ENCODE data around the gene SLC2A9.

SLC2A9 gene

DNA sequence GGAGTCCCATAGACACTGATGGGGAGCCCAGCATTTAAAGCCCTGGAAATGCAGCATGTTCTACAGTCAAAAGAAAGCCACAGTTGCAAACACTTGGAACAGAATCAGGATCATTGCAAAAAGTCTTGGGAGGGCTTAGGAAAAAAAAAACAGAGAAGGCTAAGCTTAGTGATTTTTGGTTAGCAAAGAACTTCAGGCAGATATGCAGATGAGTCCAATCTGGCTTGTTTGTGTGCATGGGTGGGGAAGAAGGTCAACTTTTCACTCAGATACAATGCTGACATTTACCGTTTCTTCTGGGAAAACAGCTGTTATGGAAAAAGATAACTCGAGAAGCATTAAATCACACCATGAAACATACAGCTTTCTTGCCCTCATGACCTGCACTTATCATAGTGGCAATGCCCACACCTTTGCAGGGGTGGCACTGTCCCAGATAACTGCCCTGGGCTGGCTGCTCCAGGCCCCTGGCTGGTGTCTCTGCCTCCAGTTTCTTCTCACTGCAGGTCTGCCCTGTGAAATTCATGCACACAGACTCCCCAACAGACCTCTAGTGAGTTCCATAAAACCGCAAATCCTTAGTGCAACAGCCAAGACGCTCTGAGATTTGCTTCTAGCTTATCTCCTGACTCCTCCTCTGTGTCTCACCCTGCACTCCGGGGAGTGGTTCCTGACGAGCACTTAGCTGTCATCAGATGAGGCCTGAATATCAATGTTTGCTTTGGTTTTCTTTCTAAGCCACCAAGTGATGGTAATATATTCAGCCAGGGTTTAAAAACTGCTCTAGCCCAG is 140.7 kb downstream of the SLC2A9 start:
- no peak for DNase-seq

DNA sequence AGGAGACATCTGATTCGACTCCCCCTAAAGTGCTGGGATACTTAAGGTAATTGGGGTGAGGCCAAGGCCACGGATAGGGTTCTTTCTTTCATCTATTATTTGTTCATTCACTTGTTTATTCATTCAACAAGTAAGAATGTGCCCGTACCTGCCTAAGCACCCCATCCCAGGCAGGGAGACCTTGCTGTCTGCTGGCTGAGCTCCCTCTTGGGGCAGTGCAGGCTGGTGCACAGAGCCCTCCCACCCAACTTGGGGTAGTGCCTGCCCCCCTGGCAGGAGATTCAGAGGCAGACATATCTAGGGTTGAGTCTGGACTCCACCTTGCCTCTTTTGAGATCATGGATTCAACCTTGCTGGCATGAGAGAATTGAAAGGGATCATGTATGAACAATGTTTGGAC is 144.2 kb downstream of the SLC2A9 start:
- no peak for DNase-seq

DNA sequence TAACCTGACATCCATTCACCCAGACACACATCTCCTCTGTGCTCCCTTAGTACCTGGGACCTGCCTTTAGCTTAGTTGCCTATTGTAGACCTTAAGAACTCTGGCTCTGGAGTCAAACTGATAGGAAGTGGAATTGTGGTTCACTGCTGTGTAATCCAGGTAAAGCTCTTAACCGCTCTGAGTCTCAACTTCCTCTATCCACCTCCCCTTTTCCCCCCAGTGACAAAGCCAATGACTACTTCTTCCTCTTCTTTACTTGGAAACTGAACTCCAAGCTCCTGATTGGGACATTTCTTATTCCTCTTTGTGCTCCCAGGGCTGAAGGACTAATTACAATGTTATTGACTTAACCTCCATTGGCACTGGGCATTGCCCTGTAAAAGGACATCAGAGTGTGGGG is 145.8 kb downstream of the SLC2A9 start:
- no peak for DNase-seq

DNA sequence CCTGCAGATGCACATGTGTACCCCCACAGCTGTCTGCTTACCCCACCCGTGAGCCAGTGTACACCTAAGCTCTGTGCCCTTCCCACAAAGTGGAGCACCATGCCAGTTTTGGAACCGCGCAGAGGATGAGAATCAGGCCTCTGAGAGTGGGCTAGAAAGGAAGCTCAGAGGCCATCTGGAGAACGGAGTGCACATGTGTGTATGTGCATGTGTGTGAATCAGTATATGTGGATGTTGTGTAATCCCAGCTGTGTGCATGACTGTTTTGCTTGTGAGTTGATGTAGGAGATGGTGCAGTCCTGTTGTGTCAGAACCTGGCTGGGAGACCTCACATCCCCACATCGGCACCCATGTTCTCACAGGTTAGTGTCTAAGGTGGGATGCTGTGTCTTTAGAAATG is 146.9 kb downstream of the SLC2A9 start:
- no peak for DNase-seq

DNA sequence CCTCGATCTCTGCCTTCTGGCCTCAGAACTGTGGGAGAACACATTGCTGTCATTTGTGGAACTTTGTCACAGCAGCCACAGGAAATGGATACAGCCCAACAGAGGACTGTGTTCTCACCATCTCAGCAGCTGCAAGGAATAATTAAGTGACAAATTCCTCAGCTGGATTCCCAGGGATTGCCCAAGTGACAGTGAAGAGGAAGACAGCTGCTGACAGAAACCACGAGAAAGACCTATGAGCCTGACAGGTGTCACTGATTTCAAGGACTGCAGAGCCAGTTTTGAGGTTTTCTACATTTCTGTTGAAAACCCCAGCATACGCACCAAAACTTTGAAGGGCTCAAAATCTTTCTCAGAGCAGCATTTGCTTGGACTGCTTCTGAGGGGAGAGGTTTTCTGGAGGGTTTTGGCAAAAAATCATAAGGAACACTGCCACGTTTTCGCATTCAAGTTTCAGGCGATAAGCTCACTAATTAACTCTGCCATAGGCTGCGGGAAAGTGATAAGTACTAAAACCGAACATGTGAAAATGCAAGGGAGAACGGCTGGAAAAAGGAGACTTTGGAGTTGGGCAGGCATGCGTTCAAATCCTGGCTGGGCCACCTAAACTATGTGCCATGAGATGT is 151.0 kb downstream of the SLC2A9 start:
- DNase-seq, result no peak

DNA sequence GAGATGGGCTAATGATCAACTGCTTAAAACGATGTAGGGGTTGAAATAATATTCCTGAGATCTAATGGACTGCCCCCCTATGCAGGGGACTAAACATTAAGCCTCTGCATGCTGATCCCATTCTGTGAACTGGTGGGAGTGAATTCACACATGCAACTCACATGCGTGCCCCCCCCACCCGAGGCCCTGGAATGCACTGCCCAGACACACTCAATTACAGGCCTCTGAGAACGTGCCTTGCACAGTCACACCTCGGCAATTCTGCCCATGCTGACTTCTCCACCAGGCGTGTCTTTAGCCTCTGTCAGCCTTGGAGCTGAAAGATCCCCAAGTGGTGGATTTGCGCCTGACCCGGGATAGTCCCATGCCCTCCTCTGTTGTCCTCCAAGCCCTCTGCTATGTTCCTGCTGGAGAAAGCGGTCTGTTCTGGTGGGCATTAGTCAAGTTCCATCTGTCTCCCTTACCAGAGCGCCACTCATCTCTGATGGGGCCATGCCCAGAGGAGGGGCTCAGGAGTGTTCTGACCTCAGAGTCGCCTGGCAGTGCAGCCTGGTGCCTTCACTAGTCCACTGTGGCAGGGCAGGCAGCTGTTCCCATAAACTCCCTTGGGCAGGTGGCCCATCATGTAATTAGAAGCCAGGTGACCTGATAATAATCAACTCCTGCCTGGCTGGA is 153.4 kb downstream of the SLC2A9 start:
- DNase-seq, result no peak

DNA sequence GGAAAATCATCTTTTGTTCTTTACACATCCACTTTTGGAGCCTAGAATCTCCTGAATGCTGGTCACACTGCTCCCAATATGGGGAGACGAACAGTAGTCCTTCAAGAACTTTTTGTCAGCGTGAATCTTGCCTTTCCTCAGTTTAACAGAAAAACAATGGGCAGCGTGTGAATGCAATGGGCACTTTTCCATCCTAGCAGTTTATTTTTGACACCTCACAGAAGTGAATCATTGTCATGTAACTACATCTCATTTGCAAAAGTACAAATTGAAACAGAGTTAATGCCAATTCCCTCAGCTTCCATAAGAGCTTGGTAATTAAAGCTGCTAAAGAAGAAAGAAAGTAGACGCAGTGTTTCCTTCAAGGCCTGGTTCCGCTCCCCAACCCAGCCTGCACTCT is 154.4 kb downstream of the SLC2A9 start:
- no peak for DNase-seq

DNA sequence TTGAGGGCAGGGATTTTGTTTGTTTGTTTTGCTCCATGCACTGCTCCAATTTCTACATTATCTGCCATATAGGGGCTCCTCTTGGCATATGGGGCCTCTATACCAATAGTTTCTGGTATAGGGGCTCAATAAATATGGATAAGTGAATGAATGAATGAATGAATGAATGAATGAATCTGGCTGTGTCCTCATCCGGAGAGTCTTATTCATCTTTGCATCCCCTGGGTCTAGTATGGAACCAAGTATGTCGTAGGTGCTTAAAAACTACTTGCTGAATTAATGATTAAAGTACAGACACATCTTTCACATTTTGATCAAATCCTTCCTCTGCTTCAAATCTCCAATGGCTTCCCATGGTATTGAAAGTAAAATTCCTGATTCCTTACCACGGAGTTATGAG is 159.7 kb downstream of the SLC2A9 start:
- DNase-seq, result no peak

DNA sequence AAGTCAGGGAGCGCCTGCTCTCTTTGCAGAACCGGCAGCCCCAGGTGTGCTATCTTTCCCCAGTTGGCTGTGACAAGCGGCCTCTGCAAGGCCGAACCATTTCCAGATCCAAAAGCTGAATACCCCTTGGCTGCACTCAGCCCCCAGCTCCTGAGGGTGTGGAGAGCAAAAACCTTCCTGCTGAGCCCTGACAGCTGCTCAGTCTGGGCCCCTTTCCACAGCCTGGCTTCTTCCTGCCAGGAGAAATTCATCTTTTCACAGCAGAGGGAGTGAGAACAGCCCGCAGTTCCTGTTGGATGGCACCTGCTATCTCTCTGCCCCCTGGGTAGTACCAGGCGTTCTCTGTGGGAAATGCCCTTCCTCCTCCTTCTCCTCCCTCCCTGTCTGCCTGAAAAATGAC is 161.5 kb downstream of the SLC2A9 start:
- no peak for DNase-seq

DNA sequence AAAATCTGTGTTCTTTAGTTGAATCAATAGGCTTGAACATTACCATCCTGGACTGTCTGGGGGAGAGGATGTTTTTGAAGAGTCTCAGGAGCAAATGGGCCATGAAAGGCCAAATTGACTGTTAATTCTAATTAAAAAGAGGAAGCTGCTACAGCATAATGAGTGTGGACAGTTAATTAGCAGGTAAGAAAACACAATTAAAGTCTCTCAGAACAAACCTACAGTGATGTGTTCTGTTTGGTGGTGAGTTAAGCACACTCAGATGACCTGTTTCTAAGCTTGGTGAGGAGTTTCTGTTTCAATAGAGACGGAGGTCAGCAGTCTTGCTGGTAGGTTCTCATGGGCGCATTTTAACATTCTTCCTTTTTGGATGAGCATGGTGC is 171.8 kb downstream of the SLC2A9 start:
- DNase-seq, result no peak

DNA sequence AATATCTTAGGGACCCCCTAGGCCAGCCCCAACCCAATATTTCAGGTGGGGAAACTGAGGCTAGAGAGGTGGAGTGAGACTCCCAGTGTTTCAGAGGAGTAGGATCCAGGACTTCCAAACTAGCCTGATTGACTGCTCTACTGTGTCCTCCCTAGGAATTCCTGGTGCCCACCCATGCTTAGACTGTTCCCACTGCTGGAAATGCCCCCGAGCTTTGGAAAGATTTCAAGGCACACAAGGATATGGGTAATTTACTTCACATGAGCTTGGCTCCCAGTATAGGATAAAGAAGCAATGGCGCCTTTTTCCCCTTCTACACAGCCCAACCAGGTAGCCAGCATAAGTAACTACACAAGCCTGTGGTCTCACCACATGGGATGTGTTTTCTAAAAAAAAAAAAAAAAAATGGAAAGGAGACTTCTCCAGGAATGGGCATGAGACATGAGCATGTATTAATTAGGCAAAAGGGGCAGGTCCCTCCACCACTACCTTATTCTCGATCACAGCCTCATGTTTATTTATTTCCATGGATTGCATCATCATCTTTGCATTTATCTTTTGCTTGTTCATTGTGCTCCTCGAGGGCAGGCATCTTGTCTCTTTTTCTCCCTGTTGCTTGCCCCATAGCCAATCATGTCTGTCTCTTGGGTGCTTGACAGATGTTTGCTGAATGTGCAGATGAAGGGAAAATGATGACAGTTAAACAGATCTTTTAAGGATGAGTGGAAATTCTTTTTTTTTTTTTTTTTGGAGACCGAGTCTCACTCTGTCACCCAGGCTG is 173.1 kb downstream of the SLC2A9 start:
- no peak for DNase-seq

DNA sequence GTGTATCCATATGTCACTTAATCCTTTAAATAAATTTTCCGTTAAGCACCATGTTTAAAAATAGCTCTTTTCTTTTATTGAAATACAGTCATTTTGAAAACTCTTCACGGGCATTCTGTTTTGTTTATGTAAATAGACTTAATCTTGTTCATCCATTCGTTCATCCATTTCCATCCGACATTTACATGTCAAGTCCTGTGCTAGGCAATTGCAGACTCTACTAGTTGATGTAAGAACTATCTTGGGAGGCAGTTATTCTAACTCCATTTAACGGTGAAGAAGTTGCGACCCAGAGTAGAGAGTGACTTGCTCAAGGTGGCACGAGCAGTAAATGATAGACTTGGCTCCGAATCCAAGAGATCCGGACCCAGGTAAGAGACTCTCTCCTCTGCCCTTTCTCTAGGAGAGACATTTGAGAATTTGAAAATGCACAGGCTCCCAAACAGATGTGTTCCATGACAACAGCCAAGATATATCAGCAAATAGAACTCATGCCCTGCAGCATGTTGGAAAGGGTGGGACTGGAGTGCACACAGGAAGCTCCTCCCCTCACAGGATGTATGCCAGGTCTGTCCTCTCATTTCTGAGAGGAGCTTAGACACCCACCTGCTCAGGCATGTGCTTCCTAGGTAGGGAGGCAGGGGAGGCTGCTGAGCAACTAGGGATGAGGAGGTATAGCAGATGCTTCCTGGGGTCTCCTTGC is 175.4 kb downstream of the SLC2A9 start:
- DNase-seq, result no peak

DNA sequence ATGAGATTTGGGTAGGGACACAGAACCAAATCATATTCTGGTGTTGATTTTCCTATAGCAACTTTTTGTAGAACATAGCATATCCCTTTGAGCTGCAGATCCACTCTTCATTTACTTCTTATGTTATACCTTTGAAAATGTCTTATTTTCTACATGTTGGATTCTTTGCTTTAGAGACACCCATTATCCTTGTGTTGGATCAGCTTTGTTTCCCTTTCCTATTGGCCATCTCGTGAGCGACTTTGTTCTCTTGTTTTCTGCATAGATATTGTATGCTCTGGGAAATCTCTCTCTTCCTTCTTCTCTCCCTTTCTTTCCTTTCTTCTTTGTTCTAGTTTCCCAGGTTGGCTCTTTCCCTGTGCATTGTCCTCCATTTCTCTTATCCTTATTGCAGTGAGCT is 180.2 kb downstream of the SLC2A9 start:
- no peak for DNase-seq

DNA sequence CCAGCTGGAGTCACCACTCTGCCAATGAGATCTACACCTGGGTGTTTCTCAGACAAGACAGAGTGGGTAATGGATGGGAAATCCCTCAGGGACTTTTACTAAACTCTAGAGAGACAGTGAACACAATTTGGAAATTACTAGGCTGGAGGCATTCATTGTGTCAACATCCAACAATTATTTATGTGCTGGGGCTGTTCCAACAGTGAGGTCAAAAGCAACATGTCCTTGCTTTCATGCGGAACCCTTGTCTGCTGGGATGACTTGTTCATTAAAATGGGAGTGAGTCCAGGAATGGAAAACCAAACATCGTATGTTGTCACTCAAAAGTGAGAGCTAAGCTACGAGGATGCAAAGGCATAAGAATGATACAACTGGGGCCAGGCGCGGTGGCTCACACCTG is 185.9 kb downstream of the SLC2A9 start:
- DNase-seq, result no peak

DNA sequence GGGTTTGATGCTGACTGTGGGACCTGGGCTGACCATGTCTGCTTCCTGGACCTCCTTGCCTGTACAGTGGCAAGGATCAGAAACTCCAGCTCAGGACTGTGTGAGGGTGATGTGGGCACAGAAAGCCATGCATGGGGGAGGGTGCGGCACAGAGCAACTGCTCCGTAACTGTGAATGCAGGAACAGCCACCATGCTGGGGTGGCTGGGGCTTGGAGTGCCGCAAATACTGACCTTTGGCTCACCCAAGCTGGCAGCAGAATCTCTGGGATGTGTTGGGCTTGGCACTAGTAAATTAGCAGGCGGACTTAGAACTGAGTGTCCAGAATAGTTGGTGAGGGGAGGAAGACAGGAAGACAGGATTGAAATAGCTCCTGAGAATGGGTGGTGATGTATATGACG is 187.9 kb downstream of the SLC2A9 start:
- no peak for DNase-seq

DNA sequence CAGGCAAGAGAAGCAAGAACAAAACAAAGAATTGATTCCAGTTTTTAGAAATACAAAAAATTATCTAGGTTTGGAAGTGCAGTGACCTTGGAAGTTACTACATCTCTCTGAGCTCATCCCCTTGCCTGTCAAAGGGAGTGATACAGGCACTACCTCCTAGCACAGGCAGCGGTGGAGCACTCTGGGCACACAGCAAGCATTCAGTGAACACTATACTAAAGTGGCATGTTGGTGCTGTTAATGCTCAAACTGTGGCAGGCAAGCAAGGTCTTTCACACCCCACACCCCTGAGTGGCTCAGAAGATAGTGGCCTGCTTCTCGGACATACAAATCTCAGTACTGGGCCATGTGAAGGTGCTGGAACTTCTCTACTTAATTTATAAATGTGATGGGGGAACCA is 188.7 kb downstream of the SLC2A9 start:
- DNase-seq, result no peak

DNA sequence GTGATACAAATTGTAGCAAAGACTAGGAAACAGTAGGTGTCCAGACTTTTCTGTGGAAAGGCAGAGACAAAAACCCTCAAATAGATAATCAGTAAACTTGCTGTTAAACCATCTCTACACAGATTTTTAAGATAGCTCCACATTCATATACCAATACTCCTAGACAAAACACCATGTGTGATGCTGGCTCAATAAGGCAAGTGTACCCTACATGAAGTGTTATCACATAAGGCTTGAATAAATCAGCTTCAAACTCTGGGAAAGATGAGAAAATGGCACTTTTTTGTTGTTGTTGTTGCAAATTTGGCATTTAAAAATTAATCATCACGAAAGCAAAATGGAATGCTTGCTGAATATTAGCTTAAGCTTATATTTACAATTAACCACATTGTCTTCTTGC is 194.7 kb downstream of the SLC2A9 start:
- DNase-seq, result no peak

DNA sequence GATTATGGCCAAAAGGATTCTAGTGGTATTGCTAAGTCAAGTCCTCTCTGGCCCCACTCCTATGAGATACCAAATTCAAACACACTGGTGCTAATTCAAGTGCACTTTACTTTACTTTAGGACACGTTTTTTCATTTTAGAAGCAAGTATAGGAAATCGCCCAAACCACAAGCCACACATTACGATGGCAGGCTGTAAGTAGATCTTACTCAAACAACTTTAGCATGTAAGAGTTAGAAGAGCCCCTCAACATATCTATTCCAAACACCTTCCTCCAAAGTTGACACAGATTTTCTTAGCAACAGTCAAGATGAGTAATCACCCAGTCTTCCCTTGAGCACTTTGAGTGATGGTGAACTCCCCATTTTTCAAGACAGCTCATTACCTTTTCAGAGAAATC is 196.2 kb downstream of the SLC2A9 start:
- DNase-seq, result no peak

DNA sequence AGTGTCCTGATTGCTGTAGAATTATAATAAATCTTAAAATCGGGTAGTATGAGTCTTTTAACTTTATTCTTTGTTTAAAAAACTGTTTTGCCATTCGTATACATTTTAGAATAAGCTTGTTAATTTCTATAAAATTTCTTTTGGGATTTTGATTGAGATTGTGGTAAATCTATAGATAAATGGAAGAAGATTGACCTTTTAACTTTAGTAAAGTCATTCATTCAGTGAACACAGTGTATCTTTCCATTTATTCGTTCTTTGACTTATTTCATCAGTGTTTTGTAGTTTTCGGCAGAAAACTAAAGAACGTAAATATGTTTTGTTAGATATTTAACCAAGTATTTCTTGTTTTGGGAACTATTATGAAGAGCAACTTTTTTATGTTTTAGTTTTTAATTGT is 201.0 kb downstream of the SLC2A9 start:
- DNase-seq, result no peak

DNA sequence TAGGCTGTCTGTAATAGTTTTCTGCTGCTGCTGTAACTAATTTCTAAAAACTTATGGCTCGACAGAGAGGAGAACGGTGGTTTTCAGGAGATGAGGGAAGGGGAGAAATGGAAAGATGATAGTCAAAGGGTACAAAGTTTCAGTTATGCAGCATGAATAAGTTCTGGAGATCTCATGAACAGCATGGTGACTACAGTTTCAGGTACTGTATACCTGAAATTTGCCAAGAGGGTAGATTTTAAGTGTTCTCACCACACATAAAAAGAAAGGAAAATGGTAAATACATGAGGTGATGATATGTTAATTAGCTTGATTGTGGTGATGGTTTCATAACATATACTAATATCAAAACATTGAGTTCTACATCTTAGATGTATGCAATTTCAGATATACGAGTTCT is 205.0 kb downstream of the SLC2A9 start:
- no peak for DNase-seq

DNA sequence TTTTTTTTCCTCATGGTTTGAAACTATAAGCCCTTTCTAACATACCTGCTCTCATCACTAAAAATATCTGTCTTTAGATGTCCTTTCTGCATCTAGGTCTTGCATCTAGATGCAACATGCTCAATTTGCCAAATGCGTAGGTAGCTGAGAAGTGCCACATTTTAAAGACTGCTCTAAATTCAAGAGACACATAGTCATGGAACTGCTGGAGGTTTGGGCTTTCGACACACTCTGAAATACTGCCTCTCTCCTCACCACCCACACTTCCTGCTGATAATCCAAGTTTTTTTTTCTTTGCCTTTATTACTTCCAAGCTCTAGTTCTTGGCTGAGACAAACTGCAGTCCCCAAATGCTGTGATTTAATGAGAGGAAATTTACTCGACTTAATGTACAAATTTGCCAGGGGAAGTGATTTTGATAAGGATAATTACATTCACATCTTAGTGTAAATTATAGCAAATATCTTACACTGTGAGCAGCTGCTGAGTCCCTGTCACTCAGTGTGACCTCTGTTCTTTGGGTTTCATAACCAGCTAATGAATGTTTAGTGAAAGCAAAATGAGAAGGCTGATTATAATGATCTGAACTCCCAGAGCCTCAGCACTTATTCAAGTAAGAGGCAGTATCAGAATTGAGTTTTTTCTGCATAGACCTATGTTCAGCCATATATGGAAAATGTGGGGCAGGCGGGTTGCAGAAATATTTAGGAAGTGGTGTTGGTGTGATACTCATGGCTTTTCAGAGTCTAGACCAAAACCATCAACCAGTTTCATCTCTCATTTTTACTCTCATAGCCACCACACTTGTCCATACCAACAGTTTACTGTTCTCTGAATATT is 208.6 kb downstream of the SLC2A9 start:
- no peak for DNase-seq

DNA sequence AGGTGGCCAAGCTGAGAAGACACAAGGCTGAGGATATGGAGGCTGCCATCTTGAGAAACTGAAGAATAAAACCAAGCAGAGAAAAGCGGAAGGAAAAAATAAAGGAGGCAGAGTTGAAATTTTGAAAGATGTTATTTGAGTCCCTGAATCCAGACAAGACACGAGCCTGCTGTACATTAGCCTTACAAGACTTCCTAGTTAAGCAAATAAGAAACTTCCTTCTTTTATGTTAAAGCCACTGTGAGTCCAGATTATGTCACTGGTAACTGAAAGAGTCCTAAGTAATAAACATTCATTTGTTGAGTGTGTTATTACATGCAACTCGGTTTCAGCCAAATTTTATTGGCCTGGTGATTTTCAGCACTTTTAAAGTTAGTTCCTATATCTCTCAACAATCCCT is 209.5 kb downstream of the SLC2A9 start:
- DNase-seq, result no peak

Data from activated CD4-positive, CD25-positive, alpha-beta regulatory T cell treated with anti-CD3 and anti-CD28 coated beads, Interleukin-2, amount 50 U/mL, for 72 hours (primary cell).